Sigmoid colon (tissue), 4 donors: ENCODE measurements around the gene B4GALT3.

Experiments
- EP300 ChIP-seq, 4 donors: sonication (generic); formaldehyde crosslinking; IDR thresholded peaks; one replicate each; pipeline ENCODE4 v1.6.1; 2017; ENCODE audit warnings: antibody characterized with exemption in 4 of 4
- POLR2A ChIP-seq, 2 donors: fragments of 450-650 bp; IDR thresholded peaks; one replicate each; pipeline ENCODE4 v1.6.1; 2016; ENCODE audit warnings: antibody characterized with exemption in 2 of 2, mild to moderate bottlenecking in 2 of 2, moderate library complexity in 2 of 2
- POLR2AphosphoS5 ChIP-seq, 4 donors: sonication (generic); formaldehyde crosslinking; IDR thresholded peaks; one replicate each; pipeline ENCODE4 v1.6.1; 2017; ENCODE audit warnings: antibody characterized with exemption in 4 of 4
- TF ChIP-seq, protein P1 (sequence below), 4 experiments: fragments of 450-650 bp in 3 of 4; fragments of 200-600 bp in 1 of 4; IDR thresholded peaks; one replicate each; pipeline ENCODE4 v1.5.1; 2016 to 2019; ENCODE audit warnings: antibody characterized with exemption in 4 of 4, mild to moderate bottlenecking in 3 of 4, moderate library complexity in 2 of 4

DNA sequence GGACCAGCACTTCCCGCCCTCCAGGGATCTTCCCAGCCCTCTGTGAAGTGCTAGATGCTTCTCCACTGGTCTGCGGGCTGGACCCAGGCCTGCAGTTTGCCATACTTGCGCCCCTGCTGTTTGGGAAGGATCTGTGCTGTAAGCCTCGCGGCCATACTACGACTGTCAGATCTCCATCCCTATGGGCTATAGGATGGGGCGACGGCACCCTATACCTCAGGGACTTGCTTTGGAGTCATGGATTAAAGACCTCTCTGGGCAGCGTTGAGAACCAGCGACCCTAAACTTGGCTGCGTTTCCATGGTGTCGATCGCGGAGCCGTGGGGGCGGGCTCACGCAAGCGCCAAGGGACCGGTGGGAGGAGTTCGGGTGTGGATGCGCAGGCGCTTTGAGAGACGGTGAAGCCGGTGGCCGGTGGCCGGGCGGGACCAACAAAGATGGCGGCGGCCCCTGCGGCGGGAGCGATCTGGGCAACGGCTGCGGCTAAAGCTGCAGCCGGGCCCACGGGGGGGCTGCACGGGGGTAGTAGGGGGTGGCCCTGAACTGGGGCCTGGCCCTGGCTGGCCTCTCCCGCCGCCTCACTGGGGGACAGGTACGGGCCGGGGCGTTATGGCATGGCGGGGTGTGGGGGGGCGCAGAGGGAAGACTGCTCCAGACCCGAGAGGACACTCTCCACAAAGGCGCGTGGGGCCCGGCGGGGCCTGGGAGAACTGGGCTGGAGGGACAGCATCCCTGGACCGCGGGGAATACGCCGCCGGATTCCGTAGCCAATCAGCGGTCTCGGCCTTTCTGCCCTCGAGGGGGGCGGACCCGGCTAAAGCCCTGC, 18.0 kb downstream of the B4GALT3 start, which contains the start of gene USP21:
- TF ChIP-seq POLR2AphosphoS5 (IDR thresholded peaks at IDR 0.05): peak in 3 of 4 donors; percentile 50 to 78 (median 71)
- TF ChIP-seq, protein P1, sequence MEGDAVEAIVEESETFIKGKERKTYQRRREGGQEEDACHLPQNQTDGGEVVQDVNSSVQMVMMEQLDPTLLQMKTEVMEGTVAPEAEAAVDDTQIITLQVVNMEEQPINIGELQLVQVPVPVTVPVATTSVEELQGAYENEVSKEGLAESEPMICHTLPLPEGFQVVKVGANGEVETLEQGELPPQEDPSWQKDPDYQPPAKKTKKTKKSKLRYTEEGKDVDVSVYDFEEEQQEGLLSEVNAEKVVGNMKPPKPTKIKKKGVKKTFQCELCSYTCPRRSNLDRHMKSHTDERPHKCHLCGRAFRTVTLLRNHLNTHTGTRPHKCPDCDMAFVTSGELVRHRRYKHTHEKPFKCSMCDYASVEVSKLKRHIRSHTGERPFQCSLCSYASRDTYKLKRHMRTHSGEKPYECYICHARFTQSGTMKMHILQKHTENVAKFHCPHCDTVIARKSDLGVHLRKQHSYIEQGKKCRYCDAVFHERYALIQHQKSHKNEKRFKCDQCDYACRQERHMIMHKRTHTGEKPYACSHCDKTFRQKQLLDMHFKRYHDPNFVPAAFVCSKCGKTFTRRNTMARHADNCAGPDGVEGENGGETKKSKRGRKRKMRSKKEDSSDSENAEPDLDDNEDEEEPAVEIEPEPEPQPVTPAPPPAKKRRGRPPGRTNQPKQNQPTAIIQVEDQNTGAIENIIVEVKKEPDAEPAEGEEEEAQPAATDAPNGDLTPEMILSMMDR (IDR thresholded peaks at IDR 0.05): peak in 2 of 4 experiments; percentile 17 to 32
- TF ChIP-seq EP300 (IDR thresholded peaks at IDR 0.05): no peak
- peak; percentile 47 to 52 for TF ChIP-seq POLR2A (IDR thresholded peaks at IDR 0.05)
